ENCODE measurements around the gene GGNBP2. TPM values are rescaled to one million over a fixed set of nuclear protein-coding genes. Genes with fewer than 3 reads are reported as not detected.

Gene GGNBP2
- total RNA-seq, 1 donor from 2014 or later = 118 TPM

GRCh38 chr17:36625188-36625587 is 80.5 kb downstream of the GGNBP2 start:
- DNase-seq (no peak), ATAC-seq (ENCODE audit: low read depth) (no peak)
- Mint-ChIP-seq H3K36me3 (ENCODE audit: low read depth) (no peaks in the 10 kb centered on the region), H3K4me1 (no peaks in the 10 kb centered on the region), H3K27ac (no peak overlapping the region), H3K9me3 (no peaks in the 10 kb centered on the region), H3K4me3 (no peak overlapping the region), H3K27me3 (no peaks in the 10 kb centered on the region)
- no peak for TF ChIP-seq CTCF (IDR thresholded peaks at IDR 0.05)
- intact Hi-C loops (cut with micrococcal nuclease) = loop anchor here (5.0 kb wide), 2 partner anchors 312 to 597 kb away; partner anchors contain the start of gene LHX1
- ChIA-PET CTCF (interaction anchor here (1.2 to 2.2 kb wide), 3 partner anchors 11 to 615 kb away, joined by 4 to 8 read pairs (median 6); no protein-coding TSS in a partner anchor), POLR2A (no interaction called here)

- DNase-seq = no peak
- ChIA-PET CTCF (no interaction called here), POLR2A (no interaction called here)
- Mint-ChIP-seq H3K4me3 (no peak overlapping the region), H3K9me3 (no peaks in the 10 kb centered on the region), H3K4me1 (no peaks in the 10 kb centered on the region), H3K36me3 (ENCODE audit: low read depth) (no peaks in the 10 kb centered on the region), H3K27ac (no peak overlapping the region), H3K27me3 (peaks cover 4% of the 10 kb centered on the region)
- intact Hi-C loops (cut with micrococcal nuclease) = loop anchor here (5.0 kb wide), 2 partner anchors 310 to 595 kb away; partner anchors contain the start of gene LHX1
- TF ChIP-seq CTCF (IDR thresholded peaks at IDR 0.05) = no peak
- ATAC-seq (ENCODE audit: low read depth) = no peak
Observed at GRCh38 chr17:36627101-36627500, 82.4 kb downstream of the GGNBP2 start.

DNA sequence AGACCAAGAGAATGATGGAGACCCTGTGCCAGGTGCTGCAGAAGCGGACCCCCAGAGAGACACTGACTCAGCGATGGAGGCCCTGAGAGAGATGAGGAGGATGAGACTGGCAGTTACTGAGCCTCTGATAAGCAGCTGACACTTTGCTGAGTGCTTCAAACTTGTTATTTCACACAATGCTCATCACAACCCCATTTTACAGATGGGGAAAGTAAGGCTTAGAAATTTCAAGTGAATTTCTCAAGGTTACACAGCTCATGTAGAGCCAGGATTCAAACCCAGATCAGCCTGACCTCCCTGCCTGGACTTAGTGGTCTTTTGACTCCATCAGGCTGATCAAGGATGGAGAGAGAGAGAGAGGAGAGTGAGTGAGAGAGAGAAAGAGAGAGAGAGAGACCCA is 83.9 kb downstream of the GGNBP2 start:
- Mint-ChIP-seq H3K4me1 (no peaks in the 10 kb centered on the region), H3K36me3 (ENCODE audit: low read depth) (no peaks in the 10 kb centered on the region), H3K4me3 (no peak overlapping the region), H3K9me3 (no peaks in the 10 kb centered on the region), H3K27me3 (peaks cover 13% of the 10 kb centered on the region), H3K27ac (no peak overlapping the region)
- intact Hi-C loops (cut with micrococcal nuclease) = loop anchor here (5.0 kb wide), 2 partner anchors 309 to 594 kb away; partner anchors contain the start of gene LHX1
- ChIA-PET POLR2A (no interaction called here), CTCF (interaction anchor here (0.6 to 6.3 kb wide), 8 partner anchors 72 to 613 kb away, joined by 3 to 77 read pairs (median 3); no protein-coding TSS in a partner anchor)
- no peak for DNase-seq
- TF ChIP-seq CTCF (IDR thresholded peaks at IDR 0.05) = no peak
- no peak for ATAC-seq (ENCODE audit: low read depth)

DNA sequence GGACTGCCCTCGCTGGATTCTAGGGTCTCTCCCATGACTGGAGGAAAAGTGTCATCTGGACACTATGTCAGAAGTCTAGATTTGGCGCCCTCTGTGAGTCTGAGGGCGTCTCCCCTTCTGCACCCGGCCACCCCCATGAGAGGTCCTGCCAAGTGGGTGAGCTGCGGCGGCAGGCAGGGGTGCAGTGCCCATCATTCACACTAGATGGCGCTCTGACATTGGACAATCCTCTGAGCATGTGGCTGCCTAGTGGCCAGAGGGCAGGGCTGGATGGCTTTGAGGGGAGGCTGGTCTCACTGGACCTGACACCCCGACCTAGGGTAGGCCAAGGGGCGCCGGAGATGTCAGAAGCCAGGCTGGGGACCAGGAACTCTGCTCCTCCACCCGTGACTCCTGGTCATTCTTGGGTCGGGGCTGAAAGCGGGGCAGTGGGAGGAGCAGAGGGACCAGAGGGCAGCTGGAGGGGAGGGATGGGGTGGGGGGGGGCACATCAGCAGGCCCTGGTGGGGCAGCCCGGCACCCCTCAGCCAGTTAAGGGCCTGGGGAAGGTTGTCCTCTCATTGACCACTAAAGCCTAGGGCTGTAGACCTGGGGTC is 84.6 kb downstream of the GGNBP2 start:
- H3K27ac Mint-ChIP-seq = no peak overlapping the region
- H3K9me3 Mint-ChIP-seq = no peaks in the 10 kb centered on the region
- CTCF ChIA-PET = interaction anchor here (0.6 to 6.3 kb wide), 4 partner anchors 403 to 612 kb away, joined by 3 to 77 read pairs (median 6); no protein-coding TSS in a partner anchor
- H3K4me1 Mint-ChIP-seq = no peaks in the 10 kb centered on the region
- POLR2A ChIA-PET = no interaction called here
- ATAC-seq (ENCODE audit: low read depth) (peak; percentile 83), DNase-seq (peak; percentile 75)
- intact Hi-C loops (cut with micrococcal nuclease) = loop anchor here (1.0 to 5.0 kb wide), 5 partner anchors 126 to 610 kb away; partner anchors contain the start of gene LHX1
- no peak overlapping the region for H3K4me3 Mint-ChIP-seq
- peaks cover 13% of the 10 kb centered on the region for H3K27me3 Mint-ChIP-seq
- H3K36me3 Mint-ChIP-seq (ENCODE audit: low read depth) = no peaks in the 10 kb centered on the region
- TF ChIP-seq CTCF (IDR thresholded peaks at IDR 0.05) = peak; percentile 66

DNA sequence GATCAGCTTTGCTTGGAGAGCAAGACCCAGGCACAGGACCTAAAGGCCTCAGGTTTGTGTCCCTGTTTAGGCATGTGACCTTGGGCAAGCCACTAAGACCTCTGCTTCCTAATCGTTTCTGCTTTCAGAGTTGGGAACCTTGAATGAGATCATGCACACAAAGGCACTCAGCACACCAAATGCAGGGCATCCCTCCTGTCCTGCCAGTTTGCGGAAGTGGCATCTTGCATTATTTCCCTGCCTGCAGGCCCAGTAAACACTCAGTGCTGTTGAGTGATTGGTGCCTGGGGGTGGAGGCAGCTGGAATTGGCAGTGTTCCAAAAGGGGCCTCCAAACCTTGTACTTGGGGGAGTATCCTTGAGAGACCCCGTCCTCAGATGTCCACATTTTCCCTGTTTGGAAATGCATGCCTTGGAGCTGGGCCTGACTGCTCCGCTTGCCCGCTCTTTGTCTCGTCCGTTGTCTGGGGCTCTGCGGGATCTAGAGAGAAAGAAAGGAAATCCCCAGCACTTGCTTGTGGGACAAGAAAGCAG is 85.3 kb downstream of the GGNBP2 start:
- Mint-ChIP-seq H3K27ac (no peak overlapping the region), H3K36me3 (ENCODE audit: low read depth) (no peaks in the 10 kb centered on the region), H3K4me3 (no peak overlapping the region), H3K27me3 (peaks cover 14% of the 10 kb centered on the region), H3K4me1 (no peaks in the 10 kb centered on the region), H3K9me3 (no peaks in the 10 kb centered on the region)
- intact Hi-C loops (cut with micrococcal nuclease) = loop anchor here (1.0 to 5.0 kb wide), 5 partner anchors 125 to 609 kb away; partner anchors contain the start of gene LHX1
- no peak for TF ChIP-seq CTCF (IDR thresholded peaks at IDR 0.05)
- ATAC-seq (ENCODE audit: low read depth) (no peak), DNase-seq (no peak)
- CTCF ChIA-PET = interaction anchor here (1.1 to 6.3 kb wide), 4 partner anchors 125 to 610 kb away, joined by 3 to 77 read pairs (median 6); no protein-coding TSS in a partner anchor
- POLR2A ChIA-PET = no interaction called here

Data from activated B cell treated with CpG ODN at 0.5 μM for 24 hours (primary cell).